ENCODE measurements around the gene RNF215.

Gene RNF215

DNA sequence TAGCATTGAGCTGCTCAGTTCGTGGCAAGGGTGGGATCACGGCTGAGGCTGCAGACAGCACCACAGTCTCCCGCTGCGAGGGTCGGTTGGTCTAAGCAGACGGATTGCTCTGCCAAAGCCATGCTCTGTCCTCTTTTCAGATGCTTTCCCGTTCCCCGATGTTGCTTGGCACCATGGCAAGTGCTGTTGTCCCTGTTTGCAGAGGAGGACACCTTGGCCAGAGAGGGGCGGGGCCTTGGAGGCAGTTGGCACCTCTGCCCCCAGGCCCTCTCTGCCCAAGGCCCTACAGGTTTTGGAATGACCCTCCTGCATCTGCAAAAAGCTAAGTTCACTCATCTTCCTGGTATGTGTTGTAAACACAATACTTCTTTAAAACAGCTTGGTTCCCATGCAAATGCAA is 18.8 kb downstream of the RNF215 start:
- no peak for DNase-seq (ENCODE audit: extremely low spot score)
- POLR2A ChIA-PET: interaction anchor here (0.9 to 1.5 kb wide), 6 partner anchors 11 to 55 kb away, joined by 3 to 10 read pairs (median 4); partner anchors contain the start of genes CCDC157, RNF215 and SF3A1
- no peak for TF ChIP-seq SP1 (IDR thresholded peaks at IDR 0.05)
- no peak for TF ChIP-seq LEF1 (IDR thresholded peaks at IDR 0.05; ENCODE audit: borderline replicate concordance)
- TF ChIP-seq FOXK2 (IDR thresholded peaks at IDR 0.05): no peak
- no peak for TF ChIP-seq ELF4 (IDR thresholded peaks at IDR 0.05)
- TF ChIP-seq FOXM1 (IDR thresholded peaks at IDR 0.05; ENCODE audit: borderline replicate concordance): no peak
- TF ChIP-seq BHLHE40 (IDR thresholded peaks at IDR 0.05; ENCODE audit: borderline replicate concordance): no peak
- TF ChIP-seq ARNT (IDR thresholded peaks at IDR 0.05): no peak
- no peak for TF ChIP-seq HDGF (IDR thresholded peaks at IDR 0.05; ENCODE audit: borderline replicate concordance)
- TF ChIP-seq CTBP1 (IDR thresholded peaks at IDR 0.05; ENCODE audit: borderline replicate concordance): no peak
- TF ChIP-seq NFRKB (IDR thresholded peaks at IDR 0.05): no peak
- TF ChIP-seq SUZ12 (IDR thresholded peaks at IDR 0.05): no peak
- no peak for TF ChIP-seq L3MBTL2 (conservative IDR thresholded peaks at IDR 0.05)
- TF ChIP-seq, protein P1, sequence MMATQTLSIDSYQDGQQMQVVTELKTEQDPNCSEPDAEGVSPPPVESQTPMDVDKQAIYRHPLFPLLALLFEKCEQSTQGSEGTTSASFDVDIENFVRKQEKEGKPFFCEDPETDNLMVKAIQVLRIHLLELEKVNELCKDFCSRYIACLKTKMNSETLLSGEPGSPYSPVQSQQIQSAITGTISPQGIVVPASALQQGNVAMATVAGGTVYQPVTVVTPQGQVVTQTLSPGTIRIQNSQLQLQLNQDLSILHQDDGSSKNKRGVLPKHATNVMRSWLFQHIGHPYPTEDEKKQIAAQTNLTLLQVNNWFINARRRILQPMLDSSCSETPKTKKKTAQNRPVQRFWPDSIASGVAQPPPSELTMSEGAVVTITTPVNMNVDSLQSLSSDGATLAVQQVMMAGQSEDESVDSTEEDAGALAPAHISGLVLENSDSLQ (IDR thresholded peaks at IDR 0.05): no peak
- TF ChIP-seq ZNF384 (IDR thresholded peaks at IDR 0.05): no peak
- TF ChIP-seq TARDBP (IDR thresholded peaks at IDR 0.05): no peak
- no peak for TF ChIP-seq FOXA1 (IDR thresholded peaks at IDR 0.05)
- CTCF ChIA-PET: no interaction called here

DNA sequence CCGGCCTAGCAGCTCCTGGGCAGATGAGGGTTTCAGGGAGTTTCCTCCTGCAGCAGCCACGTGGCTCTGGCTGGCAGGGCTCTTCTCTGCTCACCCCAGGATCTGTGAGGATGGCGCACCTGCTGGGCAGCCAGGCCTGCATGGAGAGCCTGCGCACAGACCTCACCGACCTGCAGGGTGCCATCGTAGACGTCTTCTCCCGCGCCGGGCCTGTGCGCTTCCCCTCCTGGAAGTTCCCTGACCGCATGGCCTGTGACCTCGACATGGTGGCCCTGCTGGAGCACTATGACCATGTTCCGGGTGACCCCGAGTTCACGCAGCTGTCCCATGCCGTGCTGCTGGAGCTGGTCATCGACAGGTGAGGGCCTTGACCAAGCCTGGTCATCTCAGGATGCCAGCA is 21.3 kb downstream of the RNF215 start:
- ChIA-PET CTCF (no interaction called here), POLR2A (interaction anchor here (1.8 kb wide), 1 partner anchor 10 kb away, joined by 10 read pairs; the partner anchor contains the start of genes CCDC157 and SF3A1)
- DNase-seq (ENCODE audit: extremely low spot score): no peak
- TF ChIP-seq LEF1 (IDR thresholded peaks at IDR 0.05; ENCODE audit: borderline replicate concordance): no peak
- no peak for TF ChIP-seq L3MBTL2 (conservative IDR thresholded peaks at IDR 0.05)
- no peak for TF ChIP-seq CTBP1 (IDR thresholded peaks at IDR 0.05; ENCODE audit: borderline replicate concordance)
- no peak for TF ChIP-seq FOXA1 (IDR thresholded peaks at IDR 0.05)
- no peak for TF ChIP-seq NFRKB (IDR thresholded peaks at IDR 0.05)
- no peak for TF ChIP-seq BHLHE40 (IDR thresholded peaks at IDR 0.05; ENCODE audit: borderline replicate concordance)
- no peak for TF ChIP-seq SP1 (IDR thresholded peaks at IDR 0.05)
- TF ChIP-seq ELF4 (IDR thresholded peaks at IDR 0.05): no peak
- TF ChIP-seq FOXM1 (IDR thresholded peaks at IDR 0.05; ENCODE audit: borderline replicate concordance): no peak

DNA sequence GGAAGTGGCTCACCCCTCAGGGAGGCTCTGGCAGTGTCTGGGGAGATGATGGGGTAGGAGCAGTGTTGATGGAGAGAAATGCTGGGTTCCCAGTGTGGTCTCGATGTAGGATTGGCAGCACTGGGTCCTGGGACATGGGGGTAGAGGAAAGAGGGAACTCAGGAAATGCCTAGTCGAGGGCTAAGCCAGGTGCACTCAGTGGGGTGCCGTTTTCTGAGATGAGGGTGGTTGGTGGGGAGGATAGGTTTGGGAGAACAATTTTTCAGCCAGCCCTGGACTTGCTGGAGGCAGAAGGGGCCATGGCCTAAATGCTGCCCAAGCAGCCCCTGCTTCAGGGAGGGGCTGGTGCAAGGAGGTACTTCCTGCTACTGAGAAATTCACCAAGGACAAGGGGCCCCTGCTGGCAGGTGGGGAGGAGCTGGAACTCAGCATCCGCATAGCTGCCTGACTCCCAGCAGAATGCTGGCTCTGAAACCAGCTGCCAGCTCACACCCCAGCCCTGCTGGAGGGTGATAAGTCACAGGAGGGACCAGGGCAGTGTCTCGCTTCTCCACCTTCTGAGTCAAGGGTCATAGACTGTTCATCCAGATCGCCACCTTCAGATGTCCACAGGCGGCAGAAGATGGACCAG is 24.4 kb downstream of the RNF215 start:
- no peak for TF ChIP-seq CTBP1 (IDR thresholded peaks at IDR 0.05; ENCODE audit: borderline replicate concordance)
- TF ChIP-seq LEF1 (IDR thresholded peaks at IDR 0.05; ENCODE audit: borderline replicate concordance): no peak
- TF ChIP-seq HDGF (IDR thresholded peaks at IDR 0.05; ENCODE audit: borderline replicate concordance): no peak
- TF ChIP-seq BHLHE40 (IDR thresholded peaks at IDR 0.05; ENCODE audit: borderline replicate concordance): no peak
- no peak for TF ChIP-seq TARDBP (IDR thresholded peaks at IDR 0.05)
- no peak for TF ChIP-seq ZNF384 (IDR thresholded peaks at IDR 0.05)
- no peak for TF ChIP-seq SP1 (IDR thresholded peaks at IDR 0.05)
- no peak for TF ChIP-seq FOXM1 (IDR thresholded peaks at IDR 0.05; ENCODE audit: borderline replicate concordance)
- TF ChIP-seq, protein P1 (IDR thresholded peaks at IDR 0.05): no peak
- no peak for TF ChIP-seq FOXA1 (IDR thresholded peaks at IDR 0.05)
- TF ChIP-seq L3MBTL2 (conservative IDR thresholded peaks at IDR 0.05): no peak
- TF ChIP-seq ELF4 (IDR thresholded peaks at IDR 0.05): no peak
- TF ChIP-seq SUZ12 (IDR thresholded peaks at IDR 0.05): no peak
- TF ChIP-seq ARNT (IDR thresholded peaks at IDR 0.05): no peak
- TF ChIP-seq FOXK2 (IDR thresholded peaks at IDR 0.05): no peak
- POLR2A ChIA-PET: no interaction called here
- CTCF ChIA-PET: no interaction called here
- no peak for DNase-seq (ENCODE audit: extremely low spot score)

DNA sequence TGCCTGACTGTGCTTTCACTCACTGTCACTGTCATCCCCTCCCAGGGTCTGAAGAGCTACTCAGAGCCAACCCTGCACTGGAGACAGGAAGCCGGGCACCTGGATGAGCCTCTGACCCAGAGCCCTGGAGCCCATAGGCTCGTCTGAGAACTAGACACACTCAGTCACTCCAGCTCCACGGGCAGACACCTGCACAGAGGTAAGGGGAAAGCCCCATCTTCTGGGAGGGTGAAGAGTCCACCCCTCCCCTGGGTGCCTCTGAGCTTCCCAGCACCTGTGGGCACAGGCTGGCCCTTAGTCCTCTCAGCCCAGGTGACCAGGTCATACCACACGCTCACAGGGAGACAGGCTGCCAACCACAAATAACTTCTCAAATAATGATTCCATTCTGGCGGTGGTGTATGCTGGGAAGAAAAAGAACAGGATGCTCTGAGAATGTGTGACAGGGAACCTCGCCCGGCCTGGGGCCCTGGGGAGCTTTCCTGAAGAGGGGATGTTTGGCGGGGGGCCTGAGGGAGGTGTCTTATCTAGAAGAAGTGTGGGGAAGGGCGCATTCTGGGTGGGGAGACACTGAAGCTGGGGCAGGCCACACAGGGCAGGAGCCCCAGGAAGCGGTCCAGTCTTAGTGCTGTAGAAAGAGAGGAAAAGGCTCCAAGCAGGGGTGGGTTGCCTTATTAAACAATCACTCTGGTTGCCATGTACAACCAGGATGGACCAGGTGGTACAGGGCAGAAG is 25.1 kb downstream of the RNF215 start:
- ChIA-PET CTCF (no interaction called here), POLR2A (no interaction called here)
- DNase-seq (ENCODE audit: extremely low spot score): no peak
- TF ChIP-seq L3MBTL2 (conservative IDR thresholded peaks at IDR 0.05) (no peak), FOXK2 (IDR thresholded peaks at IDR 0.05) (no peak), SP1 (IDR thresholded peaks at IDR 0.05) (no peak), LEF1 (IDR thresholded peaks at IDR 0.05; ENCODE audit: borderline replicate concordance) (no peak), NFRKB (IDR thresholded peaks at IDR 0.05) (no peak)

DNA sequence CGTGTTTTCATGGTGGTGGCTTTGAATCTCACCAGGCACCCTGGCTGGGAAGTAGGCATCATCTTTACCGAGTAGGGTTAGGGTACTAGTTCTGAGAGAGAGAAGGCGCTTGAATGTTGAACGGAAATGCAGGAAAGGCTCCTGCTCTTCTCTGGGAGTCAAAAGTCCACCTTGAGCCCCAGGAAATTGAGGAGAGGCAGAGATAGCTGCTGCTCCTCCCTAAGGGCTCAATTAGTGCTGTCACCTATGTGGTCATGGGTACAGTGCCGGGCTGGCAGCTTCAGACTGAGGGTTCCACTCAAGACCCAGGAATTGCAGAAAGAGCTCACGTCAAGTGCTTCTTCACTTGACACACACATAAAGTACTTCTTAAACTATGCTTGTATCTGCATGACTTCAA is 28.7 kb downstream of the RNF215 start:
- no peak for TF ChIP-seq ELF4 (IDR thresholded peaks at IDR 0.05)
- TF ChIP-seq NFRKB (IDR thresholded peaks at IDR 0.05): no peak
- no peak for TF ChIP-seq LEF1 (IDR thresholded peaks at IDR 0.05; ENCODE audit: borderline replicate concordance)
- TF ChIP-seq SUZ12 (IDR thresholded peaks at IDR 0.05): no peak
- TF ChIP-seq BHLHE40 (IDR thresholded peaks at IDR 0.05; ENCODE audit: borderline replicate concordance): no peak
- TF ChIP-seq, protein P1 (IDR thresholded peaks at IDR 0.05): no peak
- TF ChIP-seq HDGF (IDR thresholded peaks at IDR 0.05; ENCODE audit: borderline replicate concordance): no peak
- no peak for TF ChIP-seq ARNT (IDR thresholded peaks at IDR 0.05)
- TF ChIP-seq FOXK2 (IDR thresholded peaks at IDR 0.05): no peak
- no peak for TF ChIP-seq ZNF384 (IDR thresholded peaks at IDR 0.05)
- no peak for TF ChIP-seq SP1 (IDR thresholded peaks at IDR 0.05)
- no peak for TF ChIP-seq CTBP1 (IDR thresholded peaks at IDR 0.05; ENCODE audit: borderline replicate concordance)
- no peak for TF ChIP-seq FOXA1 (IDR thresholded peaks at IDR 0.05)
- ChIA-PET POLR2A (no interaction called here), CTCF (no interaction called here)
- DNase-seq (ENCODE audit: extremely low spot score): no peak

Measured in HEK293T (cell line).